Inferior parietal cortex (tissue), 1 donor: ENCODE results near the gene RNF222.
"Not testable (repeated sequence)": the region's sequence is repeated elsewhere in the genome, so short reads cannot be mapped to it uniquely, and the experiment has no call there.

Experiments used
- DNase-seq: peaks from one replicate; pipeline ENCODE4 v3.0.0-alpha.2; 2016; ENCODE audit errors: extremely low spot score

RNF222 gene

DNA sequence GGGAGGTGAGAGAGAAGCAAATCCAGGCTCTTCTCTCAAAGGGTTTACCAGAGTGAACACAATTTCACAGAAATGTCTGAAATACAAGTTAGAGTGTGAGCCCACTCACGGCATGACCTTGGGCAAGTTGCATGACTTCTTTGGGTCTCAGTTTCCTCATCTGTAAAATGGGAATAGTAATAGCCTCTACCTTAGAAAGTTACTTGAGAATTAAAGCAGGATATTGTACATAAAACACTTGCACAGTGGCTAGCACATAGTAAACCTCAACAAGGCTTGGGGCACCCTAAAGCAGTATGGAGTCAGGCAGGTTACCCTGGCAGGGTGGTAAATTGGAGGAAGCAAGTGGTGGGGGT, 13.2 kb upstream of the RNF222 start:
- DNase-seq = no peak

GRCh38 chr17:8409966-8410882, 12.6 kb upstream of the RNF222 start:
- DNase-seq = peak; percentile 97

GRCh38 chr17:8408371-8408770, 10.7 kb upstream of the RNF222 start:
- DNase-seq = no peak

DNA sequence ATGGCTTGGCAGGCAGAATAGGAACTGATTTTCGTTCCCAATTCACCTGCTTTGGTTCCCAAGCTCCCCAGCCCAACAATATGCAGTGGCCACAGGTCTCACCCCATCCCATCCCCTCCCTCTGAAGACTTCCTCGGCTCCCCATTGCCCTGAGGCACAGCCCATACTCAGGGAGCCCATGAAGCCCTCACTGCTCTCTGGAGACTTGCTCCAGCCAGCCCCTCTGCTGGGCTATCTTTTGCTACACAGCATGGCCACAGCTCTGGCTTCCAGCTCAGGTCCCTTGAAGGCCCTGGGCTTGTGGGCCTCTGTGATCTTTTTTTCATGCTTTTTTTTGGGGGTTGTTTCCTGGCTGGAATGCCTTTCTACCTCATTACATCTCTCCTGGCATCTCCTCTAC, 8.5 kb upstream of the RNF222 start:
- DNase-seq = no peak

GRCh38 chr17:8405499-8406016, 7.9 kb upstream of the RNF222 start:
- DNase-seq = no peak

DNA sequence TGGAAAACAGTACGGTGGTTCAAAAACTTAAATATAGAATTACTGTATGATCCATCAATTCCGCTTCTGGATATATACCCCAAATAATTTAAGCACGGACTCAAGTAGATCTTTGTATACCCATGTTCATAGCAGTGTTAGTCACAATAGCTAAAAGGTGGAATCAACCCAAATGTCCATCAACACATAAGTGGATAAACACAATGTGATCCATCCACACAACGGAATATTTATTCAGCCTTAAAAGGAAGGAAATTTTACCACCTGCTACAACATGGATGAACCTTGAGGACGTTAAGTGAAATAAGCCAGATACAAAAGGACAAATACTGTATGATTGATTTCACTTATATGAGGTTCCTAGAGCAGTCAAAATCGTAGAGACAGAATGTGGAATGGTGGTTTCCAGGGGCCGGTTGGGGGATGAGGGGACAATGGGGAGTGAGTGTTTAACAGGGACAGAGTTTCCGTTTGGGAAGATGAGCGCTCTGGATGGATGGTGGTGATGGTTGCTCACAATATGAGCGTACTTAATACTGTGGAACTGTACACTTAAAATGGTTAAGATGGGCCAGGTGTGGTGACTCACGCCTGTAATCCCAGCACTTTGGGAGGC, 5.4 kb upstream of the RNF222 start:
- no peak for DNase-seq

DNA sequence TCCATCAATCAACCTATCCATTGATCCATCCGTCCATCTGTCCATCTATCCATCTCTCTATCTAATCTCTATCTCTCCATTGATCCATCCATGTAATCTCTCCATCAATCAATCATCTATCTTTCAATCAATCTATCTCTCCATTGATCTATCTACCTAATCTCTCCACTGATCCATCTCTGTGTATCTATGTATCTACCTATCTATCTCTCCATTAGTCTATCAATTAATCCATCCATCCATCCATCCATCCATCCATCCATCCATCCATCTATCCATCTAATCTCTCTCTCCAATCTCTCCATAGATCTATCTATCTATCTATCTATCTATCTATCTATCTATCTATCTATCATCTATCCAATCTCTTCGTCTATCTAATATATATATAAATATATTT, 3.5 kb upstream of the RNF222 start:
- DNase-seq = no peak

DNA sequence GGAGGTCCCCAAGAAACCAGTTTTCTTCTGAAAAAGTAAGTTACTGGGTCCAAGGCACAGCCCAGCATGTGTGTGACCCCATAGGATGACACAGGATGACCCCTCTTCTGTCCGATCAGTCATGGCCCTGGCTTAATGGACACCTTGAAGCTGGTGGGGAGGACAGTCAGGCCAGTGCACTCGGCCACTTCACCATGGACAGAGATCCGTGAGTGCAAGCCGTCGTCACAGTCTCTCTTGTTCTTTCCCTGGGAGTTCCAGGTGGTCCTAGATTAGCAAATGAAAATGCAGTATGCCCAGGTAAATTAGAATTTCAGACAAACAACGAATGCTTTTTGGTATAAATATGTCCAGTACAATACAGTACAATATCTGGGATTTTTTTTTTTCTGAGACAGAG, 1.4 kb upstream of the RNF222 start:
- no peak for DNase-seq

DNA sequence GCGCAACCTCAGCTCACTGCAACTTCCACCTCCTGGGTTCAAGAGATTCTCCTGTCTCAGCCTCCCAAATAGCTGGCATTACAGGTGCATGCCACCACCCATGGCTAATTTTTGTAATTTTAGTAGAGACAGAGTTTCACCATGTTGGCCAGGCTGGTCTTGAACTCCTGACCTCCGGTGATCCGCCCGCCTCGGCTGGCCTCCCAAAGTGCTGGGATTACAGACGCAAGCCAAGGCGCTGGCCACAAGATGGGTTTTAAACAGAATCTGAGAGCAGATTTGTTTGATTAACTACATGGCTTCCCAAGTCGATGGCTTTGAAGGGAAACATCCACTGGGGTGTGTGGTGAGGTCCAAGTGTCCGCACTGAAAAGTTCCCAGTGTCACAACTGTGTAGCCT, 3.1 kb downstream of the RNF222 start:
- DNase-seq = not testable (repeated sequence)

- DNase-seq = no peak
Measured at GRCh38 chr17:8393470-8394231, 4.0 kb downstream of the RNF222 start.

DNA sequence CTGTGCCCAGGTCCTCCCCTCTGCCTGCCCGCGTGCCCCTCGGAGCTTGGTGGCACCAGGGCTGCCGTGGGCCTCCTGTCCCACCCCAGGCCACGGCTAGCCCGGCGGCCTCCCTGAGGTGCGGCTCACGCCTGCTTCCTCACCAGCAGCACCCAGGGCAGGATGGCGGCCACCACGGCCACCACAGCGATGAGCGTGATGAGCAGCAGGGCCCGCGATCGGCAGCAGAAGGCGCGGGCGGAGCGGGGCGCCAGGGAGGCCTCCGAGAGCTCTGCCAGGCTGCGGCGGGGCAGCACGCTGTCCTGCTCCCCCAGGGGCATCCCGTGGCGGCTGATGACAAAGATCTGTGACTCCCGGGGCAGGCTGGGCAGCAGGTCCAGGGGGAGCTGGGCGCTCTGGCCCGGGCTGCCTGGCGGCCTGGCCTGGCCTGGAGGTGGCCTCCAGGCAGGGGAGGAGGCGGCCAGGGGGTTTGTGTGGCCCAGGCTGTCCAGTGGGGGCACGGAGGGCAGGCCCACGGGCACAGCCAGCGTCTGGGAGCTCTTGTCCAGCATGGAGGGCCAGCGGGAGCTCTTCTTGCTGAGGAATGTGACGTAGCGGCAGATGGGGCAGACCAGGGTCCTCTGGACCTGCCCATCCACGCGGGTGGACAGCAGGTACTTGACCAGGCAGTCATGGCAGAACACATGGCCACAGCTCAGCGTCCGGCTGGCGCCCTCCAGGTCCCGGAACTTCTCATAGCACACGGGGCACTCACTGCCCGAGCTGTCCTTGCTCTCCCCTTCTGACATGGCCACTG, 4.8 kb downstream of the RNF222 start:
- DNase-seq = no peak

DNA sequence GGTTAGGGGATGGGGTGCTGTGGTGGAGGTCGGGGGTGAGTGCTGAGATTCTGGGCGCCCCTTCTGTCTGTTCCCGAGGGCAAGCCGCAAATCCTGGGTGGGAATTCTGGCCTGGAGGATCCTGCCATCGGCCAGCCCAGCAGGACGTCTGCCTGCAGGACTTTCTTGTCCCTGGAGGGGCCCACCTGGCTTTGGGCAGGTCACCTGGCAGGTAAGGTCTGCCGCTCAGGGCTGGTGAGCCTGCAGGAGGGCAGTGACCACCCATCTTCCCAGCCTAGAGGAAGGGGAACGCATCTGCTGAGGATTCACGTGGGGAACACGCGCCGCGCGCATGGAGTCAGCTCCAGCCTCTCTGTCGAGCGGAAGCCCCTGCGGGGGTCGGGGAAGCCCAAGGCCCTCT, 5.4 kb downstream of the RNF222 start:
- no peak for DNase-seq

- DNase-seq = no peak
Measured at GRCh38 chr17:8391711-8392110, 5.9 kb downstream of the RNF222 start.

DNA sequence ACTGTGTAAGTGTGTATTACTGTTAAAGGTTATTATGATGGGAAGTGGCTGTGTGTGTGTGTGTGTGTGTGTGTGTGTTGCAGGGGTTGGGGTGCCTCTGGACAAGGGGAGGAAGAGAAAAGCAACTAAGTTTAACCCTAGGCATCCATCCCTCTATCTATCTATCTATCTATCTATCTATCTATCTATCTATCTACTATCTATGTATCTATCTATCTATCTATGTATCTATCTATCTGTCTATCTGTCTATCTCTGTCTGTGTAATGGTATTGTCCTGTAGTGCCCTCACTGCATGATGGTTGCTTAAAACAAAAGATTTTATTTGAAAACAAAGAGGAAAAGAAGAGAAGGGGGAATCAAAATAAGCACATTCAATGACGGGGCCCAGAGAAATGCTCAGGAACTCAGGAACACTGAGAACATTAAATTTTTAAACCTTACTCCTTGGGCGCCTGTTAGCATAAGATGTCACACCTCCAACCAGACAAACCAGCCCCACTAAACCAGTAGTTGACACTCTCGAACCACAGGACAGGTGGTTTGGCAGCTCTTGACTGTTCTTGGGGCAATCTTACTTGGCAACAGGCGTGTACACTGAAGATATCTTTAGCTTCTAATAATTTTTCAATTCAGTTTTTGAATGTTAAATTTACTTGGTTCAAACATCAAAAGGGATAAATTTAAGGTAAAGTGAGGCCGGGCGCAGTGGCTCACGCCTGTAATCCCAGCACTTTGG, 9.5 kb downstream of the RNF222 start:
- no peak for DNase-seq

DNA sequence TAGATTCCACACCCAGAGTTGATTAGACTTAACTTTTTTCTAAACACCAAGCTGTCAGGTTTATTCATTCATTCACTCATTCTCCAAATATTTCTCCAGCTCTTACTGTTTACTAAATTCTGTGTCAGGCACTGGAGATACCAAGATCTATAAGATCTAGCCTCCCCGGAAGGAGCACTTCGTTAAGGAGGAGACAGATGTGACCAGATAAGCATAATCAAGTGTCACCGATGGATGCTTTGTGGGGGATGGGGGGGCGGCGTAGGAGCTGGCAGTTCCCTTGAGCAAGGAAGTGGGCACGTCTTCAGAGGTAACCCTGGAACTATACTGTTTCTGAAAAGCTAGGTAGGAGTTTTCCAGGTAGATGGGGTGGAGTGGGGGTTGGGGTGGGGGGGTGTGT, 10.8 kb downstream of the RNF222 start:
- DNase-seq = no peak

- no peak for DNase-seq
Measured at GRCh38 chr17:8384801-8385378, 12.7 kb downstream of the RNF222 start.

DNA sequence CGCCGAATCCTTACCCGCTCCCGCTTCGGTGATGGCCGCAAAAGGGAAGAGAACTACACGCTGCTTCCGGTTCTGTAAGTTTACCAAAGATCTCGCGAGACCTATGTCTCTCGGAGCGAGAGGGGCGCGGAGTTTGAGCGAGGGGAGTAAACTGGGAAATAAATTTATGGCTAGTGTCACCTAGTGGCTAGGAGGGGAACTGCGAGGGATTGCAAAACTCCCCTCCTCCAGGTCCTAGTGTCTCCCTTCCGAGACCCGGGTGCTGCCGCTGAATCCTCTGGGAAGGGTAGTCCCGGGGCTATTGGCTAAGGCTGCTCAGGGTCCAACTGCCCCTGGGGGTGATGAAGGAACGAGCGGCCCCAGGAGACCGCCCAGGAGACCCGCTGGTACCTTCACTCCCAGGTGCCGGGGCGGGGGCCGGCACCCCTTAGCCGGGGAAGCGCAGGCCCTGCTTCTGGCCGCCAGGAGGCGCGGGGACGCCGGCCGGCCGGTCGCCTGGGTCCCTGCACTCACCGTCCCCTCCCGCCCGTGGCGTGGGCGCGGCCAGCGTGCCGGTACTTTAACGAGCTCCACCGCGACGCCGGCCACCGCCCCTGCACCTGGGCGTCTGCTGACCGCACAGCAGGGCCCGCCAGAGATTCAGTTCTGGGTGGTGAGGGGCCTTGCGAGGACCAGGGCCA, 14.3 kb downstream of the RNF222 start, which contains the start of gene RPL26:
Gene RPL26 (minus strand): TSS at position 51 of the 680 bp plus-strand sequence. CDS start 883 bp downstream, outside the sequence.
- peak; percentile 100 for DNase-seq

DNA sequence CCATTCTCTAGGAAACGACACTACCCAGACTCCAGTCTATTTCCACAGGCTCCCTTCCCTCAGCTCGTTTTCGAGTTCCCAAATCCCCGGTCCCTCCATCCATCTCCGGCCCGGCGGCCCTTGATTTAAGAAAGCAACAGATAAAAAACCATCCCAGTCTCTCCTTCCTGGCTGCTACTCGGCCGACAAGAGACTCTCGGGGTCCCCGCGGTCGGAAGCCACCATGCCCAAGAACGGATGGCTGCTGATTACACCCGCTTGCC, 14.8 kb downstream of the RNF222 start:
- DNase-seq = no peak

GRCh38 chr17:8382052-8382879, 15.4 kb downstream of the RNF222 start:
- DNase-seq = no peak
